Activated CD8-positive, alpha-beta memory T cell treated with anti-CD3 and anti-CD28 coated beads for 1 hour (primary cell): Measurements from ENCODE around the gene WBP1L.
"Not testable (repeated sequence)": the region's sequence is repeated elsewhere in the genome, so short reads cannot be mapped to it uniquely, and the experiment has no call there.

Experiments
- DNase-seq, 2 donors: peaks; one replicate each; pipeline ENCODE4 v3.0.0-alpha.2; 2020; ENCODE audit warnings: low read depth in 1 of 2; ENCODE audit errors: extremely low read depth in 1 of 2

WBP1L gene

DNA sequence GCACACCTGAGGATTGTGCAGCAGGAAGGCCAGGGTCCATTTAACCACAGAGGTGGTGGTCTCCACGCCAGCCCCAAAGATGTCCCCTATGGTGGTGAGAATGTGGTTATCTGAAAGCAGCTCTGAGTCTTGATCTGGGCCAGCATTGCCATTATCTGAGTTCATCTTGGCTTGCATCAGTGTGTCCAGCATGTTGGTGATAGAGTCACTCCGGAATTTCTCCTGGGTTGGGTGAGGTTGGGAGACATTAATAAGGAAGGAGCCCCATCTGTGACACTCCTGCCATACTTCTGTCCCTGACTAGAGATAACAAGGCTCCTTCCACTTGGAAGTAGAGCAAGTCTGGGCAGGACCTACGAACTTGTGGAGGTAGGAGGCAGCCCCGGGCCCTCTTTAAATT is 89.2 kb downstream of the WBP1L start:
- DNase-seq, result no peak

DNA sequence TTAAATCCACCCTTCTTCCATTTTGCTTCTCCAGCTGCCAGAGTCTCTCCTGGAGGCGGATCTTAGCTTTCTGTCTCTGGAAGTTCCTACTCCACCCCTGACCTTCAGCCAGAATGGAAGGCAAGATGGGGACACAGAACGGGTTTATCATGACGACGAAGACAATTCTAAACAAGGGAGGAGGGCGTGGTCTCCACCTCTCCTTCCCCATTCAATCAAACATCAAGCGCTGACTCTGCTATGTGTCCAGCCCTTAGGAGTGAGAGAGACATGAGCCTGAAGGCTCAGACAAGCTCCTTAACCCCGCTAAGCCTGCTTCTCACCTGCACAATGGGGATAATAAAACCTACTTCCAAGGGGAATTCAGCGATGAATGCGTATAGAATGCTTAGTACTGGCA is 90.4 kb downstream of the WBP1L start:
- DNase-seq, result no peak

DNA sequence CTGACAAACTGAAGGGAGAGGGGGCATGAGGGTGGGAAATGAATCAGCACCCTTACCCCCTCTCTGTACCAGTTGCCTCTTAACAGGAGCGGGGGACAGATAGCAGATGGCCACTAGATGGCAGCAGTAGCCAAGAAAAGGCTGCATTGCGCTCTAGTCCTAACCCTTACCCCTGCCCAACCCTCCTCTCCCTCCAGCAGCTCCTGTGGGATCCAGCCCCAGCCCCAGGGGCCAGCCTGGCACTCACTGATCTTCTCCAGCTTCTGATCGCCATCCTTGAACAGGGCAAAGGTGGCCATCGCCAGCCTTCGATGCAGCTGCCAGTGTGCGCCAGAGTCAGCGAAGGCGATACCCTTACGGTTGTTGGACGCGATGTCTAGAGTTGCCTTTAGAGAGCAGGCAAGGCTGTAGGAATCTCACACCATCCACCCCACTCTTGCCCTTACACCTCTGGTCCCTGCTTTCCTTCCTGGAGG is 91.3 kb downstream of the WBP1L start:
- DNase-seq, result peak; percentile 49 to 61

DNA sequence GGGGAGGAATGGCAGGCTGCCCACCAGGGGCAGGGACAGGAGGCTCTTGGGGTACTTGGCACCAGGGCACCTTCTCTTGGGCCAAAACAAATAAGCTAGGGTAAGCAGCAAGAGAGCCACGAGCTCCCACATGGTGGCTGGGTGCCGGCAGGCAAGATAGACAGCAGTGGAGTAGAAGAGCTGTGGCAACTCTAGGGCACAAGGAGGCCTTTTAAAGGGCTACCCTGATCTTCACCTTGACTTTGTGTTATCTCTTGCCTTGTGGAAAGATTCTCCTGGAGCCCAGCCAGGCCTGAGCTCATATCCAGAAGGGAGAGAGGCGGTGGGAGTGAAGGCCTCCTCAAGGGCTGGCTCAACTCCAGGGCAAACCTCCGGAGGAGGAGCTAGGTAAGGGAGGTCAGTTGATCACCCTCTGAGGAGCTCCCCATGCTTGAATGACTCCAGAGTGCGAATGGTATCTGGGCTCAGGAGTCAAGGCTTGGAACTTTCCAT is 93.5 kb downstream of the WBP1L start, which contains the start of gene CYP17A1:
CYP17A1 (minus strand) TSS at position 184 of the 492 bp plus-strand sequence; CDS start at position 132, 52 bp downstream.
- DNase-seq, result no peak

DNA sequence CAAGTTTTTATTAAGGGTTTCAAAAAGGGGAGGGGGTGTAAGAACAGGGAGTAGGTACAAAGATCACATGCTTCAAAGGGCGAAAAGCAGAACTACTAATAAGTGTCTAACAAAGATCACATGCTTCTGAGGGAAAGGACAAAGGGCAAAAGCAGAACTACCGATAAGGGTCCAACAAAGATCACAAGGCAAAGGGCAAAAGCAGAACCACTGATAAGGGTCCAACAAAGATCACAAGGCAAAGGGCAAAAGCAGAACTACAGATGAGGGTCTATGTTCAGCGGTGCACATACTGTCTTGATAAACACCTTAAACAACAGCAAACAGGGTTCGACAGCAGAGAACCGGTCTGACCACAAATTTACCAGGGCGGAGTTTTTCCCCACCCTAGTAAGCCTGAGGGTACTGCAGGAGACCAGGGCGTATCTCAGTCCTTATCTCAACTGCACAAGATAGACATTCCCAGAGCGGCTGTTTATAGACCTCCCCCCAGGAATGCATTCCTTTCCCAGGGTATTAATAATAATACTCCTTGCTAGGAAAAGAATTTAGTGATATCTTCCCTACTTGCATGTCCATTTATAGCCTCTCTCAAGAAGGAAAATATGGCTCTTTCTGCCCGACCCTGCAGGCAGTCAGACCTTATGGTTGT is 94.7 kb downstream of the WBP1L start:
- DNase-seq, result not testable (repeated sequence)

DNA sequence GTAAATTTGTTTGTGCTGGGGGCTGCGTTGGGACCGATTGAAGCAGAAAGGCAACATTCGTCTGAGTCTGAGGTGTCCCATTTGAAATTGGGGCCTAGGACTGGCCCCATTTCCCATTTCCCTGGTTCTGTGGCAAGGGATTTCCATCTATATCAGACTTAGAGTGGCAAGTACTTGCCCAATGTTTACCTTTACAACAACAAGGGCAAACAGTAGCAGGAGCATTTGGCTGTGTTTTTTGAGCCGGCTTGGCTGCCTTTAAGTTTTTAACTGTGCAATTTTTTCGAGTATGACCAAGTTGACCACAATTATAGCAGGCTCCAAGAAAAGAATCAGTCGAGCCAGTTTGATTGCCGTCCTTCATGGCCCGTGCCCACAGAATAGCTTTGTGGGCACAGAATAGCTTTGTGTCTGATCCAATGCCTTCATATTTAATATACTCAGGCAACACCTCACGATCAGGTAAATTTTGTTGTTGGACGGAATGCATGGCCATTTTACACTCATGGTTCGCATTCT is 98.1 kb downstream of the WBP1L start:
- no peak for DNase-seq

DNA sequence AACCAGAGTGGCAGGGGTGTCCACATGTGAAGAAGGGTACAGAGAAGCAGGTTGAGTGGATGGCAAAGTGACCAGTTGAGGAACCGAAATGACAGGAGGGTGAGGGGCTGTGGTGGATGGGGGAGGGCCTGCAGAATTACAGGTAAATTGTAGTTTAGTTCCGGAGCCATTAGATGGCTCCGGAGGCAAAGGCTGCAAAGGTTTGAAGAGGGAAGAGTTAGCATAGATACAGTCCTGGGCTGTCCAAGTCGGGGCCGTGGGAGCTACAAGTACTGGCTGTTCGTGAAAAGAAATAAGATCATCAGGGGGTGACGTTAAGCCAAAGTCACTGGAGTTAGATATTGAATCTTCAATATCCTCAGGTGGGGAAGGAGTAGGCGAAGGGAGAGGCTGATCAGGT is 99.4 kb downstream of the WBP1L start:
- not testable (repeated sequence) for DNase-seq

DNA sequence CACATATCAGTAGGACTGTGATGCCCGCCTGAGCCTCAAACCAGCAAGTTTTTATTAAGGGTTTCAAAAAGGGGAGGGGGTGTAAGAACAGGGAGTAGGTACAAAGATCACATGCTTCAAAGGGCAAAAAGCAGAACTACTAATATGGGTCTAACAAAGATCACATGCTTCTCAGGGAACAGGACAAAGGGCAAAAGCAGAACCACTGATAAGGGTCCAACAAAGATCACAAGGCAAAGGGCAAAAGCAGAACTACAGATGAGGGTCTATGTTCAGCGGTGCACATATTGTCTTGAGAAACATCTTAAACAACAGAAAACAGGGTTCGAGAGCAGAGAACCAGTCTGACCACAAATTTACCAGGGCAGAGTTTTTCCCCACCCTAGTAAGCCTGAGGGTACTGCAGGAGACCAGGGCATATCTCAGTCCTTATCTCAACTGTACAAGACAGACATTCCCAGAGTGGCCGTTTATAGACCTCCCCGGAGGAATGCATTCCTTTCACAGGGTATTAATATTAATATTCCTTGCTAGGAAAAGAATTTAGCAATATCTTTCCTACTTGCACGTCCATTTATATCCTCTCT is 100.5 kb downstream of the WBP1L start:
- DNase-seq, result not testable (repeated sequence)

DNA sequence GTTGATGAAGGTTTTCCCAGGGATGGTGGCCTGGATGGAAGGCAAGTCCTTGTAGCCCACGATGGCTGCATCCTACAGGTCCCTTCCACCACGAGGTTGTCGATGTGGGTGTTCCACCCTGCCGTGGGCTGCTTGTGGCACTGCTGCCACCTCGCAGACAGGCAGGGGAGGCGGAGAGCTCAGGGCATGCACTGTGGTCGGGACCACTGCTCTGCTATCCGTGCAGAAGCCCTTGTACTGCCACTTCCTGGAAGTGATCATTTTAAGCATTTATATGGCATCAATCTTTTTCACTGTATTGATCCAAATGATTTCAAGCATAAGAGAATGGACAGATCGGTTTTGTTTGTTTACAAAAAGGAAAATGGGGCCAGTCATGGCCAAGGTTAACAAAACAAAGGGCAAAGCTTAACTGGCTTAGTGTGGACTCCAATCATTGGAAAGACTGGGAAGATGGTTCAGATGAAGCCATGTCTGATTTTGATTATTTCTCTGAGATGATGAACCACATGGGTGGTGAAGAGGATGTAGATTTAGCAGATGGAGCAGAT is 101.7 kb downstream of the WBP1L start:
- DNase-seq, result no peak

DNA sequence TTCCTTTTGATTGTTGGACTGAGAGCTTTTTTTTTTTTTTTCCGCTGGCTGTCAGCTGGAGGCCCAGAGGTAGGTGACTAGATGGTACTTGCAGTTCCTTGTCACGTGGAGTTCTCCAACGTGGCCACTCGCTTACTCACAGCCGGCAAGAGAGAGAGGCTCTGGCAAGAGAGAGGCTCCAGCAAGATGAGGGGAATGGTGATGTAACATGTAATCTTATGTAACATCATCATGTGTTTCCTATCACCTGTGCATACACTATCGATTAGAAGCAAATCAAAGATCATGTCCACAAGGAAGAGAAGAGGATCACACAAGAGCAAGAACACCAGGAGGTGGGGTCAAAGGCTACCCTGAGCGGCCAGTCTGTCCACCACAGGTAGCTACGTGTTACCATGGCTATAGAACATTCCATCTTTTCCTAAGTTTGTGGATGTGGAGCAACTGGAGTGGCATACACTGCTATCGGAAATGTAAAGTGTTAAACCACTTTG is 106.3 kb downstream of the WBP1L start:
- no peak for DNase-seq

DNA sequence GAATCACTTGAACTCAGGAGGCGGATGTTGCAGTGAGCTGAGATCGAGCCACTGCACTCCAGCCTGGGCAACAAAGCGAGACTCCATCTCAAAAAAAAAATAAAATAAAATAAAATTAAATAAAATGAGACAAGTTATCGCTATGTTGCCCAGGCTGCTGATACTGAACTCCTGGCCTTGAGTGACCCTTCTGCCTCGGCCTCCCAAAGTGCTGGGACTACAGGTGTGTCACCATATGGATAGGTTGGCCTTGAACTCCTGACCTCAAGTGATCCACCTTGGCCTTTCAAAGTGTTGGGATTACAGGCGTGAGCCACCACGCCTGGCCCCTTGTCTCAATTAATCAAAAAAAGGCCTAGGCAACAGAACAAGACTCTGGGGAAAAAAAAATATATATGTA is 109.5 kb downstream of the WBP1L start:
- DNase-seq, result not testable (repeated sequence)

DNA sequence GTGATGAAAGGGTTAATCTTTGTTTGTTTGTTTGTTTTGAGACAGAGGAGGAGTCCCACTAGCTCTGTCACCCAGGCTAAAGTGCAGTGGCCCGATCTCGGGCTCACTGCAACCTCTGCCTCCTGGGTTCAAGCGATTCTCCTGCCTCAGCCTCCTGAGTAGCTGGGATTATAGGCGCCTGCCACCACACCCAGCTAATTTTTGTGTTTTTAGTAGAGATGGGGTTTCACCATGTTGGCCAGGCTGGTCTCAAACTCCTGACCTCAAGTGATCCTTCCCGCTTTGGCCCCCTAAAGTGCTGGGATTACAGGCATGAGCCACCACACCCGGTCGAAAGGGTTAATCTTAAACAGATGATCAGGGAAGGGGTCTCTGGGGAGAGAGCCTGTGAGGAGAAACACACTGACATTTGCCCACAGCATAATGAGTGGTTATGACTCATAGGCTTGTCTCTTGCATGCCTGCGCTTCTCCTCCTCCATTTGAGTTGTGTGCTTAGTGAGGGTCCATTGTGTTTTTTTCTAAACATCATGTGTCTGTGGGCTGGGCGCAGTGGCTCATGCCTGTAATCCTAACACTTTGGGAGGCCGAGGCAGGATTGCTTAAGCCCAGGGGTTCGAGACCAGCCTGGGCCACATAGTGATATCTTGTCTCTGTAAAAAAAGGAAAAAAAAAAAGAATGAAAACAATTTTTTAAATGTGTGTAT is 112.1 kb downstream of the WBP1L start:
- DNase-seq, result not testable (repeated sequence)

DNA sequence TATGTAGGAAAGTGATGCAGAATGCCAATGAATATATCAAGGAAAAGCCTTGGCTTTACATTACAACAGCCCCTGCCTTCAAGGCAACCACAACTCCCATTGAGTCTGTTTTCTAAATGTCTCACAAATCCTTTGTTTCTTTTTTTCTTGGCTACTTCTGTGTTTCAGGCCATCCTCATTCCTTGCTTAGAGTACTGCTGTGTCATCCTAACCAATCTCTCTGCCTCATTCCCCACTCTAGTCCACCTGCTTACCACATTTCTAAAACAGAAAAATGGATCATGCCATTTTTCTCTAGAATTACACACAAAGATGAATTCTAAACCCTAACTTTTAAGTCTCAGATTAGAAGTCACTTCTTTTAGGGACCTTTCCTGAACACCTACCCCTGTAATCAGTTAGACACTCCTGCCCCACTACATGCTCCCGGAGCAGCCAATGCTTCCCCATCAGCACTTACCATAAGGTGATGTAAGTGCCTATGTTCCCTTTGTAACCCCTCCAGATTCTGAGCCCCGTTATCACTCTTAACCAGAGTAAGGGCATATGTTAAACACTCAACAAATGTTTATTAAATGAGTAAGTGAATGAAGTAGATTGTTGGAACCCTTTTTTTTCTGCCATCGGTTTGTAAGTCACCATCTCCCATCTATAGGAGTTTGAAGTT is 113.1 kb downstream of the WBP1L start:
- no peak for DNase-seq

DNA sequence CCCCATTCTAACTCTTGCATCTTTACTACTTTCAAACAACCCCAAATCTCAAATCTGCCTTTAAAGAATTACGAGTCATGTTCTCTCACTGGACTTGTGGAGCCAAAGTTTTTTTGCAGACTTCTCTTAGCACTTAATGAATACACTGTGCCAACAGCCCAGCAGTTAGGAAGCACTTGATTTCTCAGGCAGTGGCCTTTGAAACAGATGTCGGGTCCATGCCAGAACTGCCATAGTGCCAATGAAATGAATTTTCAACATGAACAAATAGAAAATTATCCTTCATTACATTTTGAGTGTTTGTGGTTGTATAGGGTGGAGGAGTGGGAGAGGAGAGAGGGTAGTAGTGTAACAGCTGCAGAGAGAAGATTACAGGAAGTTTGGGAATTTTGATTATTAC is 116.2 kb downstream of the WBP1L start:
- DNase-seq, result no peak

DNA sequence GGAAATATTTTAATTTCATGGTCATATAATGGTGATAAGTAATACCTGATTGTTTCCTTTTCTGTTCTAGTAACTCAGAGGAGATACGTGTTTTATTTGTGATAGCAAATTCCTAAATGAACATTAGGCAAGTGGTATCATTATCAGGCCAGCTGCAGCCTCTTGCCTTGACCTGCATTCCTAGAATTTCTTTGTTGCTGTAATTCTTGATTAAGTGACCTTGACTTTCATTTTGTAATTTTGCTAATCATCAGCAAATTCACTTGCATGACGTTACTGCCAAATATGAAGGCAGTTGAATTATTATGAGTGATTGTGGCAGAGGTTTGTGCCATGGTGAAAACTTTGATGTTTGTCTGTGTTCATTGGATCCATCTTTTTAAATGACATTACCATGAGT is 119.9 kb downstream of the WBP1L start:
- no peak for DNase-seq

DNA sequence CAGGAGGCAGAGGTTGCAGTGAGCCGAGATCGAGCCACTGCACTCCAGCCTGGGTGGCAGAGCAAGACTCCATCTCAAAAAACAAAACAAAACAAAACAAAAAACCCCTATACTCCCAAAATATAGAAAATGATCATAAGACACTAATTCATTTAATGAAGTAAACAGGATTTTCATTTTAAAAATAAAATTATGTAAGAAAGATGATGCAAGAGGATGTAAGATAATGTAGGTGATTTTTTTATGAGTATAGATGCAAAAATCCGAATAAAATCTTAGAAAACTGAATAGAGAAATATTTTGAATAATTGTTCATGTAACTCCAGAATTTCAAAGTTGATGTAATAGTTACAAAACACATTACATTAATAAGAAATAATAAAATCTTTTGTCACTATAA is 121.9 kb downstream of the WBP1L start:
- DNase-seq, result no peak
